B cell (primary cell): ENCODE results near the gene CREB3. TPM values are rescaled to one million over a fixed set of nuclear protein-coding genes. Genes with fewer than 3 reads are reported as not detected.

Source experiments
- ATAC-seq: fragments of 200-7000 bp; cut with Tn5 transposase; one replicate; pipeline ENCODE4 v1.10.0; 2021; ENCODE audit warnings: low read depth, mild to moderate bottlenecking, moderate number of reproducible peaks, moderate library complexity
- CTCF ChIA-PET: fragments of 350-600 bp; sonication (Branson Sonifier 250); formaldehyde crosslinking; loops from one replicate; lab custom pipeline; 2021; ENCODE audit warnings: antibody characterized with exemption, inconsistent platforms; lab: Charles Lee
- POLR2A ChIA-PET: fragments of 350-600 bp; sonication (Branson Sonifier 250); formaldehyde crosslinking; loops from one replicate; lab custom pipeline; 2021; ENCODE audit warnings: antibody characterized with exemption; lab: Charles Lee
- DNase-seq: peaks from one replicate; pipeline ENCODE4 v3.0.0; 2013
- H2AFZ ChIP-seq: 2 replicates; pipeline ENCODE4 v1.6.1; 2012; ENCODE audit warnings: mild to moderate bottlenecking, low read depth, low read length; ENCODE audit not compliant: insufficient read depth, poor library complexity, severe bottlenecking
- H3K27ac ChIP-seq, 2 donors: 1 replicate in 1 of 2; 2 replicates in 1 of 2; pipeline ENCODE4 v1.5.1; 2012 to 2013; ENCODE audit warnings: low read length in 2 of 2, mild to moderate bottlenecking in 2 of 2, moderate library complexity in 1 of 2
- H3K27me3 ChIP-seq, 4 experiments: fragments of 200-600 bp in 1 of 4; sonication (generic) in 1 of 4; replicated peaks in 1 of 4; 1 replicate in 2 of 4; 2 replicates in 2 of 4; pipeline versions ENCODE4 v1.6.1 to v1.7.0; 2013 to 2016; ENCODE audit warnings: low read length in 3 of 4, mild to moderate bottlenecking in 2 of 4, mixed read lengths in 1 of 4, moderate library complexity in 1 of 4; ENCODE audit not compliant: insufficient read depth in 4 of 4, control insufficient read depth in 3 of 4; ENCODE audit errors: control extremely low read depth in 1 of 4
- H3K36me3 ChIP-seq, 2 experiments: replicated peaks in 1 of 2; 1 replicate in 1 of 2; 2 replicates in 1 of 2; pipeline versions ENCODE4 v1.6.1 to v1.7.1; 2013; ENCODE audit warnings: low read length in 1 of 2; ENCODE audit not compliant: insufficient read depth in 2 of 2, control insufficient read depth in 1 of 2; ENCODE audit errors: control extremely low read depth in 1 of 2, extremely low read depth in 1 of 2
- H3K4me1 ChIP-seq, 2 donors: fragments of 200-600 bp in 1 of 2; sonication (generic) in 1 of 2; 1 replicate in 1 of 2; 2 replicates in 1 of 2; pipeline versions ENCODE4 v1.5.1 to v1.6.1; 2013 to 2017; ENCODE audit warnings: low read length in 2 of 2; ENCODE audit not compliant: control insufficient read depth in 2 of 2, insufficient read depth in 2 of 2
- H3K4me2 ChIP-seq: replicated peaks from 2 replicates; pipeline ENCODE3; 2012; ENCODE audit warnings: mild to moderate bottlenecking, low read depth, low read length; ENCODE audit not compliant: poor library complexity, severe bottlenecking
- H3K4me3 ChIP-seq, 5 experiments: fragments of 200-600 bp in 1 of 5; sonication (generic) in 1 of 5; 1 replicate in 3 of 5; 2 replicates in 2 of 5; pipeline versions ENCODE4 v1.5.1 to v1.7.0; 2011 to 2016; ENCODE audit warnings: low read length in 4 of 5, mild to moderate bottlenecking in 4 of 5, low read depth in 2 of 5, control low read depth in 1 of 5, moderate library complexity in 1 of 5; ENCODE audit not compliant: insufficient read depth in 1 of 5; ENCODE audit errors: control extremely low read depth in 1 of 5, extremely low read depth in 1 of 5
- H3K79me2 ChIP-seq: fragments of 200-600 bp; sonication (generic); one replicate; pipeline ENCODE4 v1.6.0; 2016; ENCODE audit warnings: low read length; ENCODE audit not compliant: control insufficient read depth, insufficient read depth
- H3K9ac ChIP-seq: fragments of 200-600 bp; sonication (generic); 2 replicates; pipeline ENCODE4 v1.6.1; 2017; ENCODE audit warnings: mild to moderate bottlenecking, low read length, moderate library complexity
- H3K9me3 ChIP-seq, 3 donors: one replicate each; pipeline versions ENCODE4 v1.6.1 to v1.7.1; 2013; ENCODE audit warnings: low read length in 2 of 3; ENCODE audit not compliant: control insufficient read depth in 2 of 3, insufficient read depth in 1 of 3; ENCODE audit errors: control extremely low read depth in 1 of 3
- H4K20me1 ChIP-seq: 2 replicates; pipeline ENCODE4 v1.6.0; 2012; ENCODE audit warnings: mild to moderate bottlenecking, low read length; ENCODE audit not compliant: insufficient read depth, control insufficient read depth, poor library complexity, severe bottlenecking
- H3K27ac Mint-ChIP-seq: one replicate; pipeline ENCODE4 v1.8.0; 2021; ENCODE audit warnings: mixed read lengths
- H3K27me3 Mint-ChIP-seq: one replicate; pipeline ENCODE4 v1.8.0; 2021; ENCODE audit warnings: mixed read lengths
- H3K4me1 Mint-ChIP-seq: one replicate; pipeline ENCODE4 v1.8.0; 2021; ENCODE audit warnings: mixed read lengths
- H3K4me3 Mint-ChIP-seq: one replicate; pipeline ENCODE4 v1.8.0; 2021; ENCODE audit warnings: mixed read lengths
- H3K9me3 Mint-ChIP-seq: one replicate; pipeline ENCODE4 v1.8.0; 2022; ENCODE audit warnings: mixed read lengths; ENCODE audit not compliant: insufficient read depth
- CTCF ChIP-seq: fragments of 200-600 bp; IDR thresholded peaks from one replicate; pipeline ENCODE4 v1.8.0; 2022; ENCODE audit warnings: antibody characterized with exemption, mild to moderate bottlenecking
- EZH2 ChIP-seq: IDR thresholded peaks from 2 replicates; pipeline ENCODE4 v1.6.1; 2012; ENCODE audit warnings: borderline replicate concordance, low read depth, mild to moderate bottlenecking, moderate library complexity, low read length; ENCODE audit not compliant: insufficient read depth, poor library complexity, severe bottlenecking
- WGBS: methylation state at CpG from one replicate; pipeline ENCODE4 v1.1.5; 2013; ENCODE audit warnings: missing lambda C conversion rate; ENCODE audit not compliant: insufficient coverage; 5-methylcytosine and 5-hydroxymethylcytosine counted together
- intact Hi-C: fragments of 100-400 bp; cut with micrococcal nuclease; formaldehyde crosslinking; loops from one replicate; pipeline ENCODE4 v1.10.0; 2022
- polyA plus RNA-seq: library from polyadenylated mRNA; depleted of rRNA; stranded (reverse); fragments of >200 nt; gene quantifications from 2 replicates; pipeline ENCODE4 v1.2.3, GENCODE V29; 2012
- total RNA-seq, 2 donors: library from RNA; stranded (reverse); fragments of 120-200 nt in 1 of 2; gene quantifications; 1 replicate in 1 of 2; 2 replicates in 1 of 2; pipeline versions ENCODE4 v1.2.3 to v1.2.4, GENCODE V29; 2013 to 2022

CREB3 gene
- total and polyA plus RNA-seq, 2 donors (not counting 1 experiment from before 2014, with no cell fraction given), result 12.3 to 20.7 TPM

DNA sequence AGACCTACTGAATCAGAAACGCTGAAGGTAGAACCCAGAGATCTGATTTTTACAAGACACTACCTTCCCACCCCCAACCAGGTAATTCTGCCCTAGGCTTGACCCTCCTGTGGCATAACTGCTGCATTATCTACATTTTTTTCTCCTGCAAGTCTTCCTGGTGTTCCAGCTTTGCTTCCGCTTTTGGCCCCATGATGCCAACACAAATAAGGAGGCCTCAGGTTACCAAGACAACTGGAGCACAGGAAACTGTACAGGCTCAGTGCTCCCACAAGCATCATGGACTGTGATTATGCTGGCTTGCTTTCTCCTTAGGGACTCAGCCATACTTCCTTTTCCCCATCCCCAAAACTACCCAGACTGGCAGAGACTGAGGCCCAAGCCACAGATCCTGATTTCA lies 28.2 kb downstream of the CREB3 start:
- ATAC-seq, result no peak
- no peak overlapping the region for H3K9ac ChIP-seq
- Mint-ChIP-seq H3K27me3 (no peaks in the 10 kb centered on the region), H3K27ac (peak overlapping the region; percentile 65), H3K4me3 (no peak overlapping the region), H3K9me3 (no peaks in the 10 kb centered on the region), H3K4me1 (peaks cover 62% of the 10 kb centered on the region)
- intact Hi-C loops, result no loop called here
- H3K36me3 ChIP-seq, result peaks cover 0 to 5% of the 10 kb centered on the region in 2 experiments
- CTCF ChIA-PET, result interaction anchor here (0.8 to 7.7 kb wide), 7 partner anchors 15 to 118 kb away, joined by 3 to 56 read pairs (median 4); partner anchors contain the start of genes FAM221B, GBA2, RGP1 and TLN1
- no peaks in the 10 kb centered on the region for H3K27me3 ChIP-seq
- TF ChIP-seq EZH2 (no peak), CTCF (no peak)
- WGBS, result 39% methylated on average over 2 of the region's 2 CpGs
- H3K9me3 ChIP-seq, result peaks cover 0 to 2% (median 0%) of the 10 kb centered on the region in 3 donors
- H4K20me1 ChIP-seq, result peaks cover 15% of the 10 kb centered on the region
- peaks cover 27 to 35% of the 10 kb centered on the region in 2 donors for H3K4me1 ChIP-seq
- no peak overlapping the region for H3K4me3 ChIP-seq
- no peak for DNase-seq
- peak overlapping the region in 1 of 2 donors; percentile 44 for H3K27ac ChIP-seq
- no peak overlapping the region for H2AFZ ChIP-seq
- H3K4me2 ChIP-seq, result no peak overlapping the region
- H3K79me2 ChIP-seq, result peaks cover 75% of the 10 kb centered on the region
- POLR2A ChIA-PET, result no interaction called here

- Mint-ChIP-seq H3K27ac (no peak overlapping the region), H3K9me3 (no peaks in the 10 kb centered on the region), H3K4me1 (peaks cover 46% of the 10 kb centered on the region), H3K27me3 (no peaks in the 10 kb centered on the region), H3K4me3 (no peak overlapping the region)
- no peak overlapping the region for H3K27ac ChIP-seq
- peaks cover 11 to 13% of the 10 kb centered on the region in 2 donors for H3K4me1 ChIP-seq
- H3K4me3 ChIP-seq, result no peak overlapping the region
- H2AFZ ChIP-seq, result no peak overlapping the region
- no peak overlapping the region for H3K4me2 ChIP-seq
- H4K20me1 ChIP-seq, result peaks cover 30% of the 10 kb centered on the region
- CTCF ChIA-PET, result interaction anchor here (0.7 to 1.8 kb wide), 3 partner anchors 25 to 684 kb away, joined by 3 to 6 read pairs (median 4); partner anchors contain the start of gene FANCG
- no peak for DNase-seq
- intact Hi-C loops, result no loop called here
- H3K9ac ChIP-seq, result no peak overlapping the region
- H3K27me3 ChIP-seq, result no peaks in the 10 kb centered on the region
- H3K36me3 ChIP-seq, result peaks cover 0 to 5% of the 10 kb centered on the region in 2 experiments
- no peak for TF ChIP-seq CTCF
- TF ChIP-seq EZH2, result no peak
- no CpG with 5 or more reads among the region's 2 CpGs for WGBS
- H3K79me2 ChIP-seq, result peaks cover 87% of the 10 kb centered on the region
- POLR2A ChIA-PET, result no interaction called here
- no peak for ATAC-seq
- H3K9me3 ChIP-seq, result peaks cover 0 to 2% (median 0%) of the 10 kb centered on the region in 3 donors
These were observed 30.7 kb downstream of the CREB3 start for GRCh38 chr9:35763181-35763580.
